ENCODE measurements around the gene POU2F1. TPM values are rescaled to one million over a fixed set of nuclear protein-coding genes. Genes with fewer than 3 reads are reported as not detected.
"Not testable (repeated sequence)": the region's sequence is repeated elsewhere in the genome, so short reads cannot be mapped to it uniquely, and the experiment has no call there.

Gene POU2F1
- total RNA-seq, 2 donors from 2014 or later: 6.2 to 13.5 TPM

- ATAC-seq: no peak
- intact Hi-C loops (cut with DNase I): no loop called here
- H3K27ac ChIP-seq: no peak overlapping the region
- H3K27me3 ChIP-seq: no peaks in the 10 kb centered on the region
- H3K4me1 ChIP-seq: no peaks in the 10 kb centered on the region
- H3K4me3 ChIP-seq: no peak overlapping the region
- H3K36me3 ChIP-seq (replicated peaks in 1 of 2; ENCODE audit: insufficient read depth in 1 of 2, low read depth in 2 of 2): no peaks in the 10 kb centered on the region
- no peaks in the 10 kb centered on the region for H3K9me3 ChIP-seq
- 88 to 91% methylated on average over 4 of the region's 4 CpGs for WGBS, 2 donors
- DNase-seq: no peak
- TF ChIP-seq POLR2A (IDR thresholded peaks at IDR 0.05): no peak
- no peak for TF ChIP-seq CTCF (IDR thresholded peaks at IDR 0.05)
Measured at GRCh38 chr1:167200272-167200671, 20.4 kb upstream of the POU2F1 start.

DNA sequence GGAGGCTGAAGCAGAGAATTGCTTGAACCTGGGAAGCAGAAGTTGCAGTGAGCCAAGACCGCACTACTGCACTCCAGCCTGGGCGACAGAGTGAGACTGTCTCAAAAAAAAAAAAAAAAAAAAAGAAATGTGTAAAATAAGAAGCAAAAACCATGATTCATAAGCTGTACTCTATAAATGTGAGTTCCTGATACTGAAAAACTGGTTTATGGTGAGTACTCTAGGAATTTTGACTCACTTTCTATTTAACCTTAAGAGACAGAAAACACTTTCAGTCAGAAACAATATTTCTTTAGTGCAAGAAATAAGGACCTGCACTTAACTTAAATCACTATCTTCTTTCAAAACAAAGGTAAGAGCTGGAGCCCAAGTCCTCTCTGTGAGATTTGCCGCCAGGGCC lies 19.9 kb upstream of the POU2F1 start:
- H3K4me3 ChIP-seq: no peak overlapping the region
- H3K4me1 ChIP-seq: no peaks in the 10 kb centered on the region
- no peaks in the 10 kb centered on the region for H3K9me3 ChIP-seq
- intact Hi-C loops (cut with DNase I): no loop called here
- ATAC-seq (no peak), DNase-seq (no peak)
- no peaks in the 10 kb centered on the region for H3K36me3 ChIP-seq (replicated peaks in 1 of 2; ENCODE audit: insufficient read depth in 1 of 2, low read depth in 2 of 2)
- TF ChIP-seq POLR2A (IDR thresholded peaks at IDR 0.05) (no peak), CTCF (IDR thresholded peaks at IDR 0.05) (no peak)
- H3K27me3 ChIP-seq: no peaks in the 10 kb centered on the region
- no peak overlapping the region for H3K27ac ChIP-seq
- 93 to 96% methylated on average over 3 of the region's 3 CpGs for WGBS, 2 donors

DNA sequence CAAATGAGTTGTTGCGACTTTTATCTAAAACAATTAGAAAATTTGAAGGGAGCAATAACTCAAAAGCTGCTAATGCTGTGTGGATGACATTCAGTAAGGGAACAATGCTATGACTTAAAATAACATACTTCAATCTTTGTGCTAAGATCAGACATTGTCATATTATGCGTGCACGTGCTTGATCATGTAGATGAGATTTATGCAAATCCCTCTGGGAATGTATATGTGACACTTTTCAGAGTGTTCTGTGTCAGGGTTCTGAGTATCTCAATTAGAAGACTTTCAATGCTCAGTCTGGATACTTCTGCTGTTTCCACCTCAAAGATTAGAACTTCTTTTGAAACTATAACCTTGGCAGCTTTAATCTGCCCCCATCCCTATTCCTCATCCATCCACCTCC lies 18.6 kb upstream of the POU2F1 start:
- no peak overlapping the region for H3K27ac ChIP-seq
- no peak for ATAC-seq
- intact Hi-C loops (cut with DNase I): no loop called here
- H3K9me3 ChIP-seq: no peaks in the 10 kb centered on the region
- 83 to 85% methylated on average over 3 of the region's 3 CpGs for WGBS, 2 donors
- no peak for TF ChIP-seq CTCF (IDR thresholded peaks at IDR 0.05)
- no peaks in the 10 kb centered on the region for H3K27me3 ChIP-seq
- DNase-seq: no peak
- H3K4me1 ChIP-seq: no peaks in the 10 kb centered on the region
- no peaks in the 10 kb centered on the region for H3K36me3 ChIP-seq (replicated peaks in 1 of 2; ENCODE audit: insufficient read depth in 1 of 2, low read depth in 2 of 2)
- H3K4me3 ChIP-seq: no peak overlapping the region

DNA sequence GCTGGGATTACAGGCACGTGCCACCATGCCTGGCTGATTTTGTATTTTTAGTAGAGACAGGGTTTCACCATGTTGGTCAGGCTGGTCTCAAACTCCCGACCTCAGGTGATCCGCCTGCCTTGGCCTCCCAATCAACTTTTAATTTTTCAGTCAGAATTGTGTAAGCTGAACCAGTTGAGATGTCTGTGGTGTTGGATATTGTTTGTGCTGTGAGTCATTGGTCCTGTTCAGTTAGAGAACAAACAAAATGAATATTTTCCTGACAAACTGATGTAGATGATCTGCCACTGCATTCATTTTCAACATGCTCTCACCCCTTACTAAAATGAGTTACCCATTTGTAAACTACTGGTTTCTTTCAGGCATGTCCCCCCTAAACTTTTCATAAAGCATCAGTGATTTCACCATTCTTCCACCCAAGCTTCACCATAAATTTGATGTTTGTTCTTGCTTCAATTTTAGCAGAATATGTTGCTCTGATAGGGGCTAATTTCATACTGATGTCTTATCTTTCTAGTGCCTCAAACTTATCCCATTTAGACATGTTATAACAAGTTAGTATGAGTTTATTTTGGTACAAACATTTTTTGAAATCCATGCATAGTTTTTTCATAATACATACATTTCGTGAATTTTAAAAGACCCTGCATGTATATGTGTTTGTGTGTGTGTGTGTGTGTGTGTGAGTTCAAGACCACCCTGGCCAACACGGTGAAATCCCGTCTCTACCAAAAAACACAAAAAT lies 15.2 kb upstream of the POU2F1 start:
- WGBS, 2 donors: 73 to 81% methylated on average over 4 of the region's 6 CpGs
- H3K4me3 ChIP-seq; H3K4me1 ChIP-seq; ATAC-seq; H3K27ac ChIP-seq; H3K9me3 ChIP-seq; H3K36me3 ChIP-seq (replicated peaks in 1 of 2; ENCODE audit: insufficient read depth in 1 of 2, low read depth in 2 of 2); H3K27me3 ChIP-seq; intact Hi-C loops (cut with DNase I); DNase-seq: not testable (repeated sequence)

DNA sequence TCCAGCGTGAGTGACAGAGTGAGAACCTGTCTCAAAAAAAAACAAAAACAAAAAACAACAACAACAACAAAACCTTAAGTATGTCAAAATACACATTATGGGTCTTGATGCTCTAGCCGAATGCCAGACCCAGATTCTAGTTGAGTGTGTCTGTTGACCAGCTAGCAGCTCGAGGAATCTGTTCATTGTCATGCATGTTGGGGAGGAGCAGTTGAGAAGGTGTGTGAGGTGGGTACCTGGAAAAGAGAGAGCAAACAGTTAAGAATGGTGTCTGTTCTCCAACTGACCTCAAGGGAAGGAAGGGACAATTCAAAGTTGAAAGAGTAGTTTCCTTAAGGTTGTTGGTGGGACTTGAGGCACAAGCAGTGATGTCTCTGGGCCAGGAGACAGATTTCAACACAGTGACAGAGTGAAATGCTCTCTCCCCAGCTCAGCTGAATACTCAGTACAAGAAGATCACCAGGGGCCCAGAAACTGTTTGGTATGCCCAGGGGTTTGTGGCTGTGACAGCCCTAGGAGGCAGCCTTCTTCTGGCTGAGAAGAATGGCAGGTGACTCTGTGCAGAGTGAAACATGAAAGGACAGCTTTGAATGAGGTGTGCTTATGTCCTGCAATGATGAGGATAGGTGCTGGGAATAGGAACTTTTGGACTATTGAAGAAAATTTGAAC lies 14.4 kb upstream of the POU2F1 start:
- no peak for DNase-seq
- H3K4me1 ChIP-seq: no peaks in the 10 kb centered on the region
- 86 to 88% methylated on average over 3 of the region's 3 CpGs for WGBS, 2 donors
- H3K27me3 ChIP-seq: no peaks in the 10 kb centered on the region
- intact Hi-C loops (cut with DNase I): no loop called here
- no peak for TF ChIP-seq POLR2A (IDR thresholded peaks at IDR 0.05)
- no peak for TF ChIP-seq CTCF (IDR thresholded peaks at IDR 0.05)
- no peak overlapping the region for H3K4me3 ChIP-seq
- H3K9me3 ChIP-seq: no peaks in the 10 kb centered on the region
- ATAC-seq: no peak
- H3K36me3 ChIP-seq (replicated peaks in 1 of 2; ENCODE audit: insufficient read depth in 1 of 2, low read depth in 2 of 2): no peaks in the 10 kb centered on the region
- H3K27ac ChIP-seq: no peak overlapping the region

Data from body of pancreas (tissue), 4 donors.